Measurements from ENCODE around the gene INA.

GRCh38 chr10:103333934-103334520 lies 57.1 kb downstream of the INA start:
- TF ChIP-seq POLR2A (IDR thresholded peaks at IDR 0.05), result no peak
- peak in 2 of 3 donors; percentile 30 to 41 for TF ChIP-seq CTCF (IDR thresholded peaks at IDR 0.05)
- no peak for TF ChIP-seq POLR2AphosphoS5 (IDR thresholded peaks at IDR 0.05)

Data from breast epithelium (tissue), 3 donors.